ENCODE measurements around the gene DDIT4L.

DNA sequence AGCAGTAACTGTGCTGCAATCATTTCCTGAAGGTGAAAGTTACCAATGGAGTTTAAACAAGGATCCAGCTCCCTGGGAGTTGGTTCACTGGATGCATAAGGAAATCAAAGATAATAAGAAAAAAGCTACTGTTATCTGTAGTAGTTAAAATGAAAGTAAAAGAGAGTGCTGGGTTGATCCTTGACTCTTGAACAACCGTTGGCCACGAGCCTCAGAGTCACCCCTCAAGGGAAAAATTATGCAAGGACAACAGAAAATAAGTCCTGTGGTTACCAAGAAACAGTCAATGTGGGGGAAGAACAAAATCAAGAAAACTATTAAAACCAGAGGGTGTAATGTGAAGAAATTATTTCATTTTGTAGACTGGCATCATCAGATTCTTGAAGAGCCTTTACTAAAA, 49.7 kb upstream of the DDIT4L start:
- TF ChIP-seq POLR2A (IDR thresholded peaks at IDR 0.05) (no peak), CTCF (IDR thresholded peaks at IDR 0.05) (no peak)

All from Peyer's patch (tissue), 4 donors.